ENCODE measurements around the gene CIAO3.

DNA sequence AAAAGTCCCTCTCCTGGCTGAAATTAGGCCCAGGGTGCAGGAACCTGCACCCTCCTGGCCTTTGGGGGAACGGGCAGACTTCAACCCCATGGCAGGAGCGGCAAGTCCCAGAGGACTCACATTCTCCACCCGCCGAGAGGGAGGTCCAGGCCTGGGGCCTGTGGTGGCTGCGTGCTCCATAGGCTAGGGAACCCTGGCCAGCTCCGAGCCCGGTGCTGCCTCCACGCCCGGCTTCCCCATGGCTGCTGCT, 14.7 kb downstream of the CIAO3 start:
- TF ChIP-seq ZNF70 (CRISPR knock-in tag; IDR thresholded peaks at IDR 0.05) (no peak), ISL1 (CRISPR knock-in tag; IDR thresholded peaks at IDR 0.05) (no peak), ARNTL (CRISPR knock-in tag; IDR thresholded peaks at IDR 0.05; ENCODE audit: borderline replicate concordance, low read depth) (no peak), OSR1 (CRISPR knock-in tag; IDR thresholded peaks at IDR 0.05) (no peak), ZFP3 (CRISPR knock-in tag; IDR thresholded peaks at IDR 0.05) (no peak), TOX (CRISPR knock-in tag; IDR thresholded peaks at IDR 0.05; ENCODE audit: borderline replicate concordance) (no peak), CSDC2 (CRISPR knock-in tag; IDR thresholded peaks at IDR 0.05) (no peak), ZFP30 (CRISPR knock-in tag; IDR thresholded peaks at IDR 0.05) (no peak), ZNF8 (CRISPR knock-in tag; IDR thresholded peaks at IDR 0.05) (no peak), SNAI2 (CRISPR knock-in tag; IDR thresholded peaks at IDR 0.05) (no peak)
- TF ChIP-seq, protein P1, sequence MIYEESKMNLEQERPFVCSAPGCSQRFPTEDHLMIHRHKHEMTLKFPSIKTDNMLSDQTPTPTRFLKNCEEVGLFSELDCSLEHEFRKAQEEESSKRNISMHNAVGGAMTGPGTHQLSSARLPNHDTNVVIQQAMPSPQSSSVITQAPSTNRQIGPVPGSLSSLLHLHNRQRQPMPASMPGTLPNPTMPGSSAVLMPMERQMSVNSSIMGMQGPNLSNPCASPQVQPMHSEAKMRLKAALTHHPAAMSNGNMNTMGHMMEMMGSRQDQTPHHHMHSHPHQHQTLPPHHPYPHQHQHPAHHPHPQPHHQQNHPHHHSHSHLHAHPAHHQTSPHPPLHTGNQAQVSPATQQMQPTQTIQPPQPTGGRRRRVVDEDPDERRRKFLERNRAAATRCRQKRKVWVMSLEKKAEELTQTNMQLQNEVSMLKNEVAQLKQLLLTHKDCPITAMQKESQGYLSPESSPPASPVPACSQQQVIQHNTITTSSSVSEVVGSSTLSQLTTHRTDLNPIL (CRISPR knock-in tag; IDR thresholded peaks at IDR 0.05; ENCODE audit: low read depth), result no peak
- TF ChIP-seq, protein P2, sequence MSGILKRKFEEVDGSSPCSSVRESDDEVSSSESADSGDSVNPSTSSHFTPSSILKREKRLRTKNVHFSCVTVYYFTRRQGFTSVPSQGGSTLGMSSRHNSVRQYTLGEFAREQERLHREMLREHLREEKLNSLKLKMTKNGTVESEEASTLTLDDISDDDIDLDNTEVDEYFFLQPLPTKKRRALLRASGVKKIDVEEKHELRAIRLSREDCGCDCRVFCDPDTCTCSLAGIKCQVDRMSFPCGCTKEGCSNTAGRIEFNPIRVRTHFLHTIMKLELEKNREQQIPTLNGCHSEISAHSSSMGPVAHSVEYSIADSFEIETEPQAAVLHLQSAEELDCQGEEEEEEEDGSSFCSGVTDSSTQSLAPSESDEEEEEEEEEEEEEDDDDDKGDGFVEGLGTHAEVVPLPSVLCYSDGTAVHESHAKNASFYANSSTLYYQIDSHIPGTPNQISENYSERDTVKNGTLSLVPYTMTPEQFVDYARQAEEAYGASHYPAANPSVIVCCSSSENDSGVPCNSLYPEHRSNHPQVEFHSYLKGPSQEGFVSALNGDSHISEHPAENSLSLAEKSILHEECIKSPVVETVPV (CRISPR knock-in tag; IDR thresholded peaks at IDR 0.05), result no peak
- TF ChIP-seq, protein P3, sequence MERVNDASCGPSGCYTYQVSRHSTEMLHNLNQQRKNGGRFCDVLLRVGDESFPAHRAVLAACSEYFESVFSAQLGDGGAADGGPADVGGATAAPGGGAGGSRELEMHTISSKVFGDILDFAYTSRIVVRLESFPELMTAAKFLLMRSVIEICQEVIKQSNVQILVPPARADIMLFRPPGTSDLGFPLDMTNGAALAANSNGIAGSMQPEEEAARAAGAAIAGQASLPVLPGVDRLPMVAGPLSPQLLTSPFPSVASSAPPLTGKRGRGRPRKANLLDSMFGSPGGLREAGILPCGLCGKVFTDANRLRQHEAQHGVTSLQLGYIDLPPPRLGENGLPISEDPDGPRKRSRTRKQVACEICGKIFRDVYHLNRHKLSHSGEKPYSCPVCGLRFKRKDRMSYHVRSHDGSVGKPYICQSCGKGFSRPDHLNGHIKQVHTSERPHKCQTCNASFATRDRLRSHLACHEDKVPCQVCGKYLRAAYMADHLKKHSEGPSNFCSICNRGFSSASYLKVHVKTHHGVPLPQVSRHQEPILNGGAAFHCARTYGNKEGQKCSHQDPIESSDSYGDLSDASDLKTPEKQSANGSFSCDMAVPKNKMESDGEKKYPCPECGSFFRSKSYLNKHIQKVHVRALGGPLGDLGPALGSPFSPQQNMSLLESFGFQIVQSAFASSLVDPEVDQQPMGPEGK (CRISPR knock-in tag; IDR thresholded peaks at IDR 0.05; ENCODE audit: borderline replicate concordance), result no peak
- TF ChIP-seq, protein P4, sequence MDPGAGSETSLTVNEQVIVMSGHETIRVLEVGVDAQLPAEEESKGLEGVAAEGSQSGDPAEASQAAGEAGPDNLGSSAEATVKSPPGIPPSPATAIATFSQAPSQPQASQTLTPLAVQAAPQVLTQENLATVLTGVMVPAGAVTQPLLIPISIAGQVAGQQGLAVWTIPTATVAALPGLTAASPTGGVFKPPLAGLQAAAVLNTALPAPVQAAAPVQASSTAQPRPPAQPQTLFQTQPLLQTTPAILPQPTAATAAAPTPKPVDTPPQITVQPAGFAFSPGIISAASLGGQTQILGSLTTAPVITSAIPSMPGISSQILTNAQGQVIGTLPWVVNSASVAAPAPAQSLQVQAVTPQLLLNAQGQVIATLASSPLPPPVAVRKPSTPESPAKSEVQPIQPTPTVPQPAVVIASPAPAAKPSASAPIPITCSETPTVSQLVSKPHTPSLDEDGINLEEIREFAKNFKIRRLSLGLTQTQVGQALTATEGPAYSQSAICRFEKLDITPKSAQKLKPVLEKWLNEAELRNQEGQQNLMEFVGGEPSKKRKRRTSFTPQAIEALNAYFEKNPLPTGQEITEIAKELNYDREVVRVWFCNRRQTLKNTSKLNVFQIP (CRISPR knock-in tag; IDR thresholded peaks at IDR 0.05; ENCODE audit: borderline replicate concordance, low read depth), result no peak
